GM21576 (cell line): ENCODE data around the gene DLX6.

Experiments
- ATAC-seq: cut with Tn5 transposase; IDR thresholded peaks from one replicate; pipeline ENCODE4 v1.9.1; 2021; ENCODE audit warnings: mild to moderate bottlenecking, moderate library complexity; ENCODE audit not compliant: unreplicated experiment

The DLX6 gene

DNA sequence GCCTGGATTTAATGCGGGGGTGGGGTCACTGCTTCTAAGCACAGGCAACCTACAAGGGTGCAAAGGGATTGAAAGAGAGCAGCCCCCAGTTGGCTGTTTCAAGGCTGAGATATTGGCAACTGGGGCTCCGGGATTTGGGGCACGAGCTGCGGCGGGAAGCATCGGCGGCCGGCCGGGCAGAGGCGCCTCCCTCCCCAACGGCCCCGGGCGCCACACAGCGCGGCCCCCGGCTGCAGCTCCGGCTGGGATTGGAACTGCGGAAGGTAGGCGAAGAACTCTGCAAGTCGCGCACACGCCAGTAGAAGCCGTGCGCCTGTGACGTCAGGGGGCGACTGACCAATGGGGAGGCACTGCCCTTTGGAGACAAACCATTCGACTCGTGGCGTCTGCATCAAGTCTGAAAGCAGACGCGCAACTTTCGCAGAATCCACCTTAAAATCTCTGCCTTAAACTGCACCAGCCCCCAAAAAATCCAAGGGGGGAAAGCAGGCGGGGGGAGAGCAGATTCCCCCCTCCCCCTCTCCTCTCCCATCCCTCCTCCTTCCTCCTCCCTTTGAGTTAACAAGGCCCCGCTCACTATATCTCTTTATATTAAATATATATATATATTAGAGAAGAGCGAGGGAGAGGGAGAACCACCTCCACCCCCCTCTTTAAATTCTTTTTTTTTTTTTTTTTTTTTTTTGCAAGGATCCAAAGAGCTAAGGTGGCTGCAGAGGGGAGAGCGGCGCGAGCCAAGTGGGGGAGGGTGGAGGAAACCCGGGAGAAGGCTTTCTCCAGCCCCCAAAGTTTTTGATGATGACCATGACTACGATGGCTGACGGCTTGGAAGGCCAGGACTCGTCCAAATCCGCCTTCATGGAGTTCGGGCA, at the start of gene DLX6:
Gene DLX6, plus strand, starts transcription at position 371 of the 872 bp plus-strand sequence. Its CDS starts 425 bp downstream, at position 796.
- no peak for ATAC-seq

DNA sequence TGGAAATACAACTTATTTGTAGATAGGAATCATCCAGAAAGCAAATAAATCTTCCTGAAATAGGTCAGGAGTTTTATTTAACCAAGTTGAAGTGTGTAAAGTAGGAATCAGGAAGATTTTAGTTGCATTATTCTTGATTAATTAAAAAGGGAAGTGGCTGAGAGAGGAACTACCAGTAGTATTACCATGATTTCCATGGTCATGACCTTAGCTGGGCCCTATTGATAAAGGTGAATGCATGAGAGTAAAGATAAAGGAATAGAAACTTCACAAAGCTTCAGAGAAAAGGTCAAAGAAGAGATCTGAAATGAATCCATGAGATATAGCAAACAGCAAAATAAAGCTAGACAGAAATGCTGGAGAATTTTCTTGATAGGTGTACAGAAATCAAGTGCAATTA, 46.2 kb upstream of the DLX6 start:
- ATAC-seq, result no peak

GRCh38 chr7:96962221-96962885, 43.0 kb upstream of the DLX6 start:
- no peak for ATAC-seq

GRCh38 chr7:96968981-96969380, 36.4 kb upstream of the DLX6 start:
- ATAC-seq, result no peak

GRCh38 chr7:96970739-96971138, 34.6 kb upstream of the DLX6 start:
- no peak for ATAC-seq

DNA sequence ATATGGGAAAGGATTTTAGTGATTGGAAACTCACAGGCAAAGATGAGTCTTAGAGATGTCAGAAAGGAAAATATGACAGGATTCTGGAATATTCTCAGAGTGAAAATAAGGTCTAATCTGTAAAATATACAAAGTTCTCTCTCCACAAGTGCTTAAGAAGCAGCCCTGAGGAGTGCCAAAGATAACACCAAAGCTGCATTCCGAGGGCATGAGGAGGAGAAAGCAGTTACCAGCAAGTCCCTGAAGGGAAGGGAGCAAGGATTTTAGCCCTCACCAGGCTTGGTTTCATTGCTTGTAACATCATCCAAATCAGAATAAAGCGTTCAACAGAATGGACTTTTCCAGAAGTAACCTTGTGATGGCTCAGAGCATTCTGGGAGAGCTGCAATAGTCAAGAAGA, 31.4 kb upstream of the DLX6 start:
- no peak for ATAC-seq

- no peak for ATAC-seq
These were observed 29.2 kb upstream of the DLX6 start for GRCh38 chr7:96976106-96976505.

GRCh38 chr7:96977445-96977844, 27.9 kb upstream of the DLX6 start:
- no peak for ATAC-seq

GRCh38 chr7:96979551-96980276, 25.6 kb upstream of the DLX6 start:
- no peak for ATAC-seq

DNA sequence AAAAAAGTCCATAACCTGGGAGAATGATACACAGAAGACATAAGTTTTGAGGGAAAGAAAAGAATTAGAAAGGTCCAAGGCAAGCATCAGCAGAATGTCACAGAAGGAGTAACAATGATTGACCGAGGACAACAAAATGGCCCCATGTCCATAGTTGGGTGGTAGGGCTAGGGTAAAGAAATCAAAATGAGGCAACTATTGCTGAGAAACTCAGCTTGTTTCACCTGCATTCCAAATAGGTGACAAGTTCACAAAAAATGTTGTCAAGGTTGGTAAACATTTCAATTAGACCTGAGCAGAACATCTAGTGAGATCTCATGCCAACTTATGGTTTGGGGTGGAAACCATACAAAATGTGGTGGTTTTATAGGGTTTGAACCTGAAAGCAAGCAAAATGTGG, 22.8 kb upstream of the DLX6 start:
- ATAC-seq, result no peak

DNA sequence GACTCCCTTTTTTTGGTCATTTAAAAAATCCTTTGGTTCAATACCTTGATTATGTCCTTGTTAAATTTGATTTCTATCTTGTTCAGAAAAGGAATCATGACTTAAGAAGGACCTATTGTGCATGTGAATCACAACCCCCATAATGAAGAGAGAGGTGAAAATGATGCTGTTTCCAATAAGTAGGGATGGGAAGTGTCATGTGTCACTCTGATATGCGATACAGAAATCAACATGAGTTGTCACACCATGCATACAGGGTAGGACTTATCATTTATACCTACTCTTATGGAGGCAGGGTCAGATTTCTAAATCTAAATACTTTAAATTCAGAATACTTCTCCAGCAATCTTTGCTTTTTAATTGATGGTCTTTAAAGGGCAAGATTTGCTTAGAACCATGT, 19.4 kb upstream of the DLX6 start:
- ATAC-seq, result no peak

GRCh38 chr7:96986901-96987300, 18.5 kb upstream of the DLX6 start:
- no peak for ATAC-seq

GRCh38 chr7:96987719-96988118, 17.6 kb upstream of the DLX6 start:
- ATAC-seq, result no peak

GRCh38 chr7:96989241-96989858, 16.0 kb upstream of the DLX6 start:
- no peak for ATAC-seq

DNA sequence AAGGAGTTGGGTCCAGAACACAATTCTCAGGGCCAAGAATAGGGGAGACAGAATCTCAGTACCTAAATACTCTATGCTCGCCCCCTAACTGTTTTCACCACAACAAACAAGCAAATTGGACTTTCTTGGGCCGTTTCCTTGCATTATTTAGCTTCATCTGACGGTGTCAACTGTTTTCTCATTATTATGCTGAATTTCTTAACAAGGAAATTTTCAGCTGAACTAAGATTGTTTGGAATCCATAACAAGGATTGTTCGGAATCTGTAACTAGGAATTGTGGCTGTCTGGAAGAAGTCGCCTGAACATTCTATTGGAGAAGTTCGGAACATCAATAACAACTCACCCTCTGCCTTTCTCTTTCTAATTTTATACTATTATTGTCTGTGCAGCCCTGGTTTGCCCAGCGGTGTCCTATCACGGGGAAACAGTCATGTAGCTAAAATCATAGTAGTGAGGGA, 15.5 kb upstream of the DLX6 start:
- ATAC-seq, result no peak

- ATAC-seq, result no peak
These were observed 13.7 kb upstream of the DLX6 start for GRCh38 chr7:96991546-96992191.

DNA sequence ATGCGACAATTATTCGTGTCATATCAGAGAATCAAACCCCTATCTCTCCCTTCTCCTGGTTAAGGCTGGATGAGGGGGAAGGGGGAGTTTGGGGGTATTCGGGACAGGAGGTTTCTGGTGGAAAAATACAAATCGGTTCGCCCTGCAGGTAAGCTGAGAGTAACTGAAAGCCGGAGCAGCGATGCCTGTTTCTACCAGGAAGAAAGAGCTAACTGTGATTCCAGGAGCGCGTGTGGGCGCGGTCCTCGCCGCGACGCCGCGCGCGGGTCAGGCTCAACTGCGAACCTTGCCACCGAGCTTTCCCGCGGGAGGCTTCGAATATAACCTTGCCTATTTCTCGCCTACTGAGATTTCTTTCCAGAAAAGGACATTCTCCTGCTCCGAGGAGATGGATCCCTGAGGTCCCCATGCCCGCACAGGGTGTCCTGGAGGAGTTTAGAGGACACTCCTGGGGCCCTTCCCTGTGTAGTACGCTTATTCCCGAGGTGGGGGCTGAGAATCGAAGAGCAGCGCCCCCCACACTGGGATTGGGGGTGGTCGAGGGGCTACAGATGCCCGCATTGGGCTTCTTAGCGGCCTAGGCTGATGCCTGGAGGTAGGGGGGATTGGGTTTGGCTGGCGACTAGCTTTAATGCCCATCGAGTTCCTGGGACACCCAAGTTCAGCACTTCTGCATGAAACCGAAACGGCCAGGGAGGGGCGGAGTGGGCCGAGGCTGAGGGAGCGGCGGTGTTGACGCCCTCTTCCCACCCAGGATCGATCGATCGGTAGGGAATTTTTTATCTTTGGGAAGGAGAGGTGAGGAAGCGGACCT, 13.0 kb upstream of the DLX6 start:
- no peak for ATAC-seq

DNA sequence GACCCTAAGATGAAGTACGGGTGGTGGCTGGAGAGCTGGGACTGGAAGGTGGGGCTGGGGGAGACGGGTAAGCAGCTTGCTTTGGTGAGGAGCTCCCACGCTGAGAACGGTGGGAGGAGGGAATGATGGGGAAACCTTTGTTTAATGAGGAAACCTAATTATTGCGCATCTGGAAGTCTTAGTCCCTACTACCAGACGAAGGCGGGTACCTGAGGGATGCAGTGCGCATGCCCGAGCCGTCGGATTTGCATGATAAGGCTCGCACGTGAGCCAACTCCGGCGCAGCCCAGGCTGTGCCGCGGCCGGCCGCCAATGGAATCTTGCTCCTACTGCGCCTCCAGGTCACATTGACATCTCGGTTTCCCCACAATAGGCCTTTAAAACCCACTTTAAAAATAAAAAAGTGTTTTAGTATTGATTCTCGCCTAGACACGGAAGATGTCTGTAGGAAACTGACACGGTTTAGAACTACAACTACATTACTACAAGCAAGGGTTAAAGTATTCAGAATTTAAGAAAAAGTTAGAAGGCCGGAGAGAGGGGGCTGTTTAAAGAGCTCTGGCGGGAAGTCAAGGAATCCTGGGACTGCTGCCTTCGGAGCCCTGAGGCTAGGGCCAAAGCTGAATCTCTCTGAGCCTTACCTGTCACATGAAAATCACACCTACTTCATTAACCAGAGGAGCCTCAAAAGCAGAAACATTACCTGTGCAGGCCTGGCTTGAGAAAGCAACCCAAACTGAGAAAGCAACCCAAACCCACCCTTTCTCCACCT, 12.1 kb upstream of the DLX6 start:
- ATAC-seq, result no peak

DNA sequence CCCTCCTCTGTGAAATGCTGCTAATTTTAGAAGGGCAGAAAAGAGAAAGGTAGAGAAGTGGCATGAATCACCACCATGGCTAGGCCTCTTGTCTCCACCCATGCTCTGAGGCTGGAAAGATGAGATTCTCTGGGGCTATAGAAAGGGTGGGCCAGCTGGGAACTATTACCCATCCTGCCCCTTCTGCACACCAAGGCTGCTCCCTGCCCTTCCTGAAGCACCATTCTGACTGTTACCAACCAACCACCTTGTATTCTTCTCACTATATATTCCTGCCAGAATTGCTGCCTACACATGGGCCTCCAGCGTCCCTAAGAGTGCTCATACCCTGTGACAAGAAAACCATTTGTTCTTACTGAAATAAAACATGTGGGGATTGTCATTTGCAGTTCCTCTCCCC, 11.4 kb upstream of the DLX6 start:
- no peak for ATAC-seq
